GM12878 (cell line): ENCODE data around the gene RPP40. TPM values are rescaled to one million over a fixed set of nuclear protein-coding genes. Genes with fewer than 3 reads are reported as not detected.

Experiments used
- ATAC-seq: fragments of 200-7000 bp; cut with Tn5 transposase; 3 replicates; pipeline ENCODE4 v1.9.1; 2020; ENCODE audit warnings: mild to moderate bottlenecking, moderate library complexity
- BruUV-seq: library from RNA; stranded (reverse); fragments of 400-500 nt; replicated peaks from 2 replicates; lab custom pipeline; 2021; lab: Mats Ljungman, UMichigan
- CTCF ChIA-PET: fragments of 300-600 bp; sonication (Branson Sonifier 250); formaldehyde crosslinking; extraction: SDS; loops from one replicate; lab custom pipeline; 2021; ENCODE audit warnings: inconsistent platforms; lab: Yijun Ruan, JAX
- POLR2A ChIA-PET: fragments of 350-600 bp; formaldehyde crosslinking; extraction: SDS; loops from one replicate; lab custom pipeline; 2021; ENCODE audit warnings: inconsistent platforms; lab: Charles Lee
- RAD21 ChIA-PET: fragments of 300-600 bp; sonication (Branson Sonifier 250); formaldehyde crosslinking; loops from one replicate; lab custom pipeline; 2023; ENCODE audit warnings: antibody characterized with exemption; ENCODE audit not compliant: unreplicated experiment; lab: Charles Lee
- SMC1A ChIA-PET: fragments of 300-600 bp; sonication (Branson Sonifier 250); formaldehyde crosslinking; loops from one replicate; lab custom pipeline; 2023; ENCODE audit not compliant: unreplicated experiment, uncharacterized antibody; lab: Charles Lee
- DNase-seq: peaks from one replicate; pipeline ENCODE4 v3.0.0-alpha.2; 2011; ENCODE audit warnings: low read depth, low spot score
- FAIRE-seq: peaks from 3 replicates; lab custom pipeline; 2011; peaks lifted over from hg19 to GRCh38; lab: Jason Lieb, UNC
- H2AFZ ChIP-seq: 2 replicates; pipeline ENCODE4 v1.6.0; 2011; ENCODE audit warnings: low read depth, low read length, control low read depth; ENCODE audit not compliant: control insufficient read depth
- H3K27ac ChIP-seq: 2 replicates; pipeline ENCODE4 v1.5.1; 2011; ENCODE audit warnings: control low read depth; ENCODE audit not compliant: control insufficient read depth, insufficient read depth
- H3K27me3 ChIP-seq, 2 experiments: replicated peaks in 1 of 2; 2 replicates each; pipeline versions ENCODE4 v1.6.0 to v1.6.1; 2011; ENCODE audit warnings: low read length in 1 of 2; ENCODE audit not compliant: control insufficient read depth in 2 of 2, insufficient read depth in 2 of 2
- H3K36me3 ChIP-seq, 2 experiments: 2 replicates each; pipeline ENCODE4 v1.5.1; 2011; ENCODE audit warnings: low read length in 1 of 2; ENCODE audit not compliant: control insufficient read depth in 2 of 2, insufficient read depth in 2 of 2
- H3K4me1 ChIP-seq: 2 replicates; pipeline ENCODE4 v1.6.1; 2011; ENCODE audit warnings: mild to moderate bottlenecking, low read length, moderate library complexity, mixed read lengths; ENCODE audit not compliant: control insufficient read depth, insufficient read depth
- H3K4me2 ChIP-seq: 2 replicates; pipeline ENCODE4 v1.6.0; 2011; ENCODE audit warnings: control low read depth; ENCODE audit not compliant: control insufficient read depth, insufficient read depth
- H3K4me3 ChIP-seq: fragments of 200-600 bp; sonication (generic); 2 replicates; pipeline ENCODE4 v1.5.1; 2016
- H3K79me2 ChIP-seq: 2 replicates; pipeline ENCODE4 v1.6.0; 2011; ENCODE audit warnings: low read length; ENCODE audit not compliant: control insufficient read depth, insufficient read depth
- H3K9ac ChIP-seq: 2 replicates; pipeline ENCODE4 v1.8.0; 2011; ENCODE audit warnings: low read length, control low read depth, mixed read lengths; ENCODE audit not compliant: control insufficient read depth, insufficient read depth
- H3K9me3 ChIP-seq: replicated peaks from 3 replicates; pipeline ENCODE4 v1.5.1; 2011; ENCODE audit warnings: mild to moderate bottlenecking, low read length; ENCODE audit not compliant: control insufficient read depth, insufficient read depth
- H4K20me1 ChIP-seq: 2 replicates; pipeline ENCODE4 v1.6.0; 2011; ENCODE audit not compliant: control insufficient read depth, insufficient read depth
- ASH2L ChIP-seq: fragments of 300-600, 200-600 bp; sonication (generic); IDR thresholded peaks from 2 replicates; pipeline ENCODE4 v1.6.1; 2017; ENCODE audit warnings: low read depth, mild to moderate bottlenecking, borderline replicate concordance
- ATF7 ChIP-seq: fragments of 450-650 bp; IDR thresholded peaks from 2 replicates; pipeline ENCODE4 v1.6.1; 2016; ENCODE audit warnings: low read depth, mild to moderate bottlenecking
- BCL11A ChIP-seq: IDR thresholded peaks from 2 replicates; pipeline ENCODE4 v1.6.1; 2011; ENCODE audit warnings: low read depth, low read length
- BRCA1 ChIP-seq: IDR thresholded peaks from 2 replicates; pipeline ENCODE4 v1.6.1; 2011; ENCODE audit warnings: low read depth, low read length, improper control_type of control experiment
- E4F1 ChIP-seq: fragments of 450-650 bp; IDR thresholded peaks from 2 replicates; pipeline ENCODE4 v1.6.1; 2018; ENCODE audit warnings: borderline replicate concordance, mild to moderate bottlenecking; ENCODE audit not compliant: partially characterized antibody
- EP300 ChIP-seq, 2 experiments: fragments of 150-350 bp in 1 of 2; IDR thresholded peaks; 2 replicates each; pipeline ENCODE4 v1.6.1; 2011 to 2012; ENCODE audit warnings: low read depth in 2 of 2, low read length in 2 of 2, borderline replicate concordance in 1 of 2, improper control_type of control experiment in 1 of 2, inconsistent platforms in 1 of 2; ENCODE audit not compliant: control insufficient read depth in 1 of 2
- ESRRA ChIP-seq: IDR thresholded peaks from 2 replicates; pipeline ENCODE4 v1.6.1; 2012; ENCODE audit warnings: mild to moderate bottlenecking, low read length, improper control_type of control experiment
- HCFC1 ChIP-seq: fragments of 150-350 bp; IDR thresholded peaks from 2 replicates; pipeline ENCODE4 v1.6.1; 2014; ENCODE audit warnings: low read length
- HDAC6 ChIP-seq: fragments of 200-600 bp; sonication (generic); IDR thresholded peaks from one replicate; pipeline ENCODE4 v1.8.0; 2017; ENCODE audit warnings: antibody characterized with exemption; ENCODE audit not compliant: unreplicated experiment
- IKZF2 ChIP-seq, 2 experiments: fragments of 450-650 bp; IDR thresholded peaks; 2 replicates each; pipeline ENCODE4 v1.6.1; 2017; ENCODE audit warnings: mild to moderate bottlenecking in 2 of 2, moderate library complexity in 2 of 2
- LARP7 ChIP-seq: fragments of 450-650 bp; IDR thresholded peaks from 2 replicates; pipeline ENCODE4 v1.6.1; 2017; ENCODE audit warnings: mild to moderate bottlenecking
- MYC ChIP-seq: IDR thresholded peaks from 2 replicates; pipeline ENCODE4 v1.6.1; 2011; ENCODE audit warnings: mild to moderate bottlenecking, low read length, moderate library complexity, inconsistent platforms; ENCODE audit not compliant: insufficient read depth, insufficient replicate concordance, insufficient read length, severe bottlenecking
- NFYA ChIP-seq: IDR thresholded peaks from 2 replicates; pipeline ENCODE4 v1.6.1; 2011; ENCODE audit warnings: low read depth, mild to moderate bottlenecking, low read length, improper control_type of control experiment, borderline replicate concordance
- NFYB ChIP-seq: IDR thresholded peaks from 2 replicates; pipeline ENCODE4 v1.6.1; 2011; ENCODE audit warnings: low read depth, mild to moderate bottlenecking, low read length, improper control_type of control experiment, moderate library complexity; ENCODE audit not compliant: insufficient read depth
- NRF1 ChIP-seq: conservative IDR thresholded peaks from 2 replicates; pipeline ENCODE4 v1.6.1; 2011; ENCODE audit warnings: mild to moderate bottlenecking, low read depth, low read length, improper control_type of control experiment
- PBX3 ChIP-seq: IDR thresholded peaks from 2 replicates; pipeline ENCODE4 v1.6.1; 2011; ENCODE audit warnings: mild to moderate bottlenecking, low read depth, low read length, moderate library complexity; ENCODE audit not compliant: insufficient replicate concordance
- SMC3 ChIP-seq: IDR thresholded peaks from 2 replicates; pipeline ENCODE4 v1.6.1; 2011; ENCODE audit warnings: low read length, improper control_type of control experiment, borderline replicate concordance
- TAF1 ChIP-seq: IDR thresholded peaks from 2 replicates; pipeline ENCODE4 v1.6.1; 2011; ENCODE audit warnings: mild to moderate bottlenecking, low read depth, low read length, borderline replicate concordance
- ZNF207 ChIP-seq: fragments of 450-650 bp; IDR thresholded peaks from 2 replicates; pipeline ENCODE4 v1.6.1; 2014; ENCODE audit warnings: antibody characterized with exemption, mild to moderate bottlenecking, borderline replicate concordance
- WGBS: methylation state at CpG from one replicate; pipeline ENCODE4 v1.1.6; 2016; ENCODE audit warnings: low lambda C conversion rate; ENCODE audit not compliant: insufficient replicate concordance, insufficient coverage; ENCODE audit errors: missing lambda C conversion rate; 5-methylcytosine and 5-hydroxymethylcytosine counted together
- in situ Hi-C: fragments of 300-500 bp; cut with MboI; formaldehyde crosslinking; loops from 9 replicates; pipeline ENCODE4 v1.14.3; 2018; ENCODE audit warnings: mixed read lengths
- intact Hi-C: fragments of 100-400 bp; cut with micrococcal nuclease; formaldehyde crosslinking; loops from one replicate; pipeline ENCODE4 v1.14.2; 2022; ENCODE audit not compliant: unreplicated experiment
- polyA plus RNA-seq, 11 experiments: library from polyadenylated mRNA; depleted of rRNA in 4 of 11; unstranded in 6 of 11; stranded (reverse) in 5 of 11; fragments of >200 nt; fragmentation: Nextera tagmentation in 4 of 11; fragmentation: Illumina TruSeq in 1 of 11; extraction: Ambion mirVana in 4 of 11; extraction: Trizol in 1 of 11; gene quantifications; 1 replicate in 1 of 11; 2 replicates in 10 of 11; pipeline versions ENCODE4 v1.2.1 to v1.2.3, GENCODE V29; 2011 to 2016; ENCODE audit warnings: inconsistent platforms in 2 of 11, missing spikeins in 2 of 11, low read depth in 1 of 11
- total RNA-seq, 4 experiments: library from RNA; depleted of rRNA in 3 of 4; stranded (reverse); fragments of >200 nt in 3 of 4; fragmentation: Illumina TruSeq in 1 of 4; extraction: Trizol in 1 of 4; gene quantifications; 2 replicates each; pipeline versions ENCODE4 v1.2.1 to v1.2.3, GENCODE V29; 2013 to 2021

The RPP40 gene
- total and polyA plus RNA-seq, 10 of the 15 experiments (the other 5 are each of a cell fraction or from before 2014, with no cell fraction given), result 5.6 to 46.3 (median 21.7) TPM

GRCh38 chr6:4975506-4975905 is 28.3 kb downstream of the RPP40 start:
- H3K4me3 ChIP-seq, result no peak overlapping the region
- SMC1A ChIA-PET, result no interaction called here
- no peaks in the 10 kb centered on the region for H3K36me3 ChIP-seq
- H3K9ac ChIP-seq, result no peak overlapping the region
- WGBS, result 50% methylated on average over 3 of the region's 3 CpGs
- RAD21 ChIA-PET, result no interaction called here
- H2AFZ ChIP-seq, result no peak overlapping the region
- ATAC-seq (no peak), DNase-seq (no peak), FAIRE-seq (no peak)
- H3K27ac ChIP-seq, result no peak overlapping the region
- CTCF ChIA-PET, result no interaction called here
- H3K27me3 ChIP-seq, result peaks cover 0 to 2% of the 10 kb centered on the region in 2 experiments; a peak in 1 of 4 replicates
- H3K4me1 ChIP-seq, result no peaks in the 10 kb centered on the region
- BruUV-seq, result no TSS peak
- peaks cover 1% of the 10 kb centered on the region; the same call in 1 of the 3 replicates for H3K9me3 ChIP-seq
- H4K20me1 ChIP-seq, result no peaks in the 10 kb centered on the region
- intact Hi-C loops (no loop called here), in situ Hi-C loops (no loop called here)
- H3K4me2 ChIP-seq, result no peak overlapping the region
- POLR2A ChIA-PET, result no interaction called here
- H3K79me2 ChIP-seq, result no peaks in the 10 kb centered on the region
- no peak for TF ChIP-seq MYC
- TF ChIP-seq SMC3, result no peak
- TF ChIP-seq NFYA, result no peak
- no peak for TF ChIP-seq BRCA1
- no peak for TF ChIP-seq NFYB
- no peak for TF ChIP-seq EP300 (IDR thresholded peaks at IDR 0.05; ENCODE audit: borderline replicate concordance in 1 of 2, control insufficient read depth in 1 of 2, low read depth in 2 of 2, low read length in 2 of 2)
- TF ChIP-seq ZNF207, result no peak
- TF ChIP-seq ATF7, result no peak
- no peak for TF ChIP-seq BCL11A
- no peak for TF ChIP-seq HDAC6
- TF ChIP-seq TAF1, result no peak
- no peak for TF ChIP-seq E4F1
- no peak for TF ChIP-seq ASH2L
- TF ChIP-seq LARP7, result no peak
- TF ChIP-seq HCFC1, result no peak
- no peak for TF ChIP-seq IKZF2 (IDR thresholded peaks at IDR 0.05)
- no peak for TF ChIP-seq PBX3
- no peak for TF ChIP-seq NRF1
- TF ChIP-seq ESRRA, result no peak
